Glomerular endothelial cell (primary cell): ENCODE data around the gene RAPGEF4. TPM values are rescaled to one million over a fixed set of nuclear protein-coding genes. Genes with fewer than 3 reads are reported as not detected.
"Not testable (repeated sequence)": the region's sequence is repeated elsewhere in the genome, so short reads cannot be mapped to it uniquely, and the experiment has no call there.

ENCODE experiments used
- DNase-seq: peaks from one replicate; pipeline ENCODE4 v3.0.0-alpha.2; 2011; ENCODE audit warnings: low read depth, low spot score; ENCODE audit errors: extremely low read depth
- total RNA-seq: library from RNA; depleted of rRNA; stranded (reverse); fragments of >200 nt; gene quantifications from 2 replicates; pipeline ENCODE4 v1.2.3, GENCODE V29; 2015

Gene RAPGEF4
- total RNA-seq, 1 donor from 2014 or later, result 5.1 TPM

DNA sequence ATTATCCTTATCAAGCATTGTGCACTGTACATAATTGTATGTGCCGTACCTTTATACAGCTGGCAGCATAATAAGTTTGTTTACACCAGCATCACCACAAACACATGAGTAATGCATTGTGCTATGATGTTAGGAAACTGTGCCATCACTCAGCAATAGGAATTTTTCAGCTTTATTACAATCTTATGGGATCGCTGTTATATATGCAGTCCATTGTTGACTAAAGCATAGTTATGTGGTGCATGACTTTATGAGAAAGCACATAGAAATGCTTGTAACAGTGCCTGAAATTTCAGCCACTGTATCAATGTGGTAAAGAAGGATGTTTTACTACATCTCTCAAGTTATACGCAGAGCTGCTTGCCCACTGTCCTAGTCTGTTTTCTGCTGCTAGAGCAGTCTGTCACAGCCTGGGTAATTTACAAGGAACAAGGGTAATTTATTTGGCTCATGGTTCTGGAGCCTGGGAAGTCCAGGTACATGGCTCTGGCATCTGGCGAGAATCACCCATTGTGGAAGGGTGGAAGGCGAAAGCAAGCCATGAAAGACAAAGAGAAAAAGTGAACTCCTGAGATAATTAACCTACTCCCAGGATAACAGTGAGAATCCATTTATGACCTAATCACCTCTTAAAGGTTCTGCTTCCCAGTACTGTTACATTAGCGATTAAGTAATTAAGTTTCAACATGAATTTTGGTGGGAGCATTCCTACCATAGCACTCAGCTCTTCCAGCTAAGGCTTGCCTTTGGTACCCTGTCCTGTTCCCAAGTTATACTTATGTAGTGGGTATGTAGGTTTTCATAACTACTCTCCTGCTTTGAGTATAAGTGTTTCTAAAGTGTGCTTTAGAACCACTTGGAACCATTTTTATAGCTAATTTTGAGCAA lies 344.6 kb downstream of the RAPGEF4 start:
- no peak for DNase-seq

DNA sequence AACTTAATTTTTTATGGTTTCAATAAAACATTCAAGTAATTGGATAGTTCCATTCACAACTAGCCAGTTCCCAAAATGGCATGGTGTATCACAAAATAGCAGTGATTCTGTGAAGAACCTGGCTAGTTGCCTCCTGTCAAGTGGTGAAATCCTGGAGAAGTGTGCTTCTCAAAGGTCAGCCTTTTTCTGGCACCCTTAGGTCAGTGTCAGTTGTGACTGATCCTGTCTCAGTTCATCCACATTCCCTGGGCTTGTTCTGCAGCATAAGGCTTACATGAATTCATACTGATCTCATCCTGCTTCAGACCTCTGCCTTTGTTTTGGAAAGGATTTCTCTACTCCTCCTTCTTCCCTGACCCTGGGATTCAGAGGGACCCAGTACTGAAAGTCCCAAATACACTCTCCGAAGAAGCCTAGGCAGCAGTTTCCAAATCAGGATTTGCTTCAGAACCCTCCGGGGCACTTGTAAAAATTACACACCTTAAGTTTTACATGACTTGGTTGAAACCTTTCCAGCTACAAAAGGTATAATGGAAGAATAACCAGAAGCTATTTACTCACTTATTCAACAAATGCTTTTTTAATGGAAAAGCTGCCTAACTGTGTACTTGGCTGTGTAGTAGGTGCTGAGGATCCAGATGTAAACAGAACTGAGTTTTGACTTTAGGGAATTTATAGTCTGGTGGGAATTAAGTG lies 351.0 kb downstream of the RAPGEF4 start:
- no peak for DNase-seq

DNA sequence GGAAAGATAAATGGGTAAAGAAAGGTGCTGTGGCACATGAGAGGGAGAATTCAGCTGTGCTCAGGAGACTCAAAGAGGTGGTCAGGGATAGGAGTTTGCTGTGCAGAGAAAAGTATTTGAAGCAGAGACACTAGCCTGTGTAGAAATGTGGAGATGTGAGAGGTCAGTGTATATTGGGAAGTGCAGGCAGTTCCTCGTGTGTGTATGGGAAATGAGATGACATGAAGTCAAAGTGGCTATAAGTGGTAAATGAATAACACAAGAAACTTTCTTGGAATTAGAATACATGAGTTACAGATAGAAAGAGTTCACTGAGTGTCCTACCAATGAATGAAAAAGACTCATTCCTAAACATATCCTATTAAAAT lies 351.6 kb downstream of the RAPGEF4 start:
- no peak for DNase-seq

DNA sequence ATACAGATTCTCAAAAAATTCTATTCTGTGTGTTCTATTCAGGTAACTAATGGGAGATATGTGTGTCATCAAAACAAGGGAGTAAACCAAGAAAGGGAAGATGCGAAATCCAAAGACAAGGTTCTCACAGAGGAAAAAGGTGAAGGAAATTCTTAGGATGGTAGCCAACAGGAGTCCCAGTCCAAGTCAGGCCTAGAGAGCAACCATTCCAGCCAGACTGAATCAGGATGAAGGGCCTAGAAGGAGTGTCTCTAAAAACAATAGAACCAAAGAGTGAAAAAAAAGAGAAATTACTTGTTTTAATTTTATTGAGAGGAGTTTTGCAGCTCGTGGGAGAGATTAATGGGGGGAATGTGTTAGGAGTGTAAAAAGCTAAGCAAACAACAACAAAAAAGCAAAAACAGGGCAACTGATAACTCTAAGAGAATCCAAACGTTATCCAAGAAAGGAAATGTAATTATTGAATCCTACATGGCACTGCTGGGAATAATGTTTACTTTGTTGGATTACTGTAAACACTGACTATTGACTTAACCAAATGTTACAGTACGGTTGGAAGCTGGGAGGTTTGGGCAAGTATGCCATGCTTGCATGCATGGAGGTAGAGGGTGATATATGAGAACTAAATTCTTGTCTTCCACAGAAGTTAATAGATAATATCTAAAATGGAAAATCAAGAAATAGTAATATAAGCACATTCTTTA lies 352.3 kb downstream of the RAPGEF4 start:
- DNase-seq, result no peak

DNA sequence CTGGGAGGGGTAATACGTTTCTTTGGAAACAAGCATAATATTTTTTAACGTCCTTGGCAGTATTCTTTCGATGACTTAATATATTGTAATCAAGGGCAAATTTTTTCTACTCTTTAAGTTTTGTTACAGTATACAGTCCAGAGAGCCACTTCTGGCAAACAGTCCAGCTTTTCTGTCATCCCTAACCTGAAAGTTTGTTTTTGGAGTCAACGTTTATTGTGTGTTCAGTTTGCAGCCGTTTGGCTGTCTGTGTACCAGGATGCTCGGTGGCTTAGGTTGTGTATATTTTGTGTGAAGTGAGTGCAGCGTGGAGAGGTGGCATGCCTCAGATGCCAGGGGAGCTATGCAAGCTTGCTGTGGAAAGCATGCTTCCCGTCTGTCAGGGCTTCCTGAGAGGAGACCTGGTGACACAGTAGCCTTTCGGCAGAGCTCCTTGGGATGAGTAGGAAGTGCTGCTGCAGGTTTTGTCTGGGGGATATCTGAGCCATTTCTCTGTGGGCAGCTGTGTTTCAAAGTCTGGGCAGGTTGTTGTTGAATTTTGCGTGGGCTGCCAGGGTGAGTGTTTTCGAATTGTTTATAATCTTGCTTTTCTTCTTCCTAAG lies 354.7 kb downstream of the RAPGEF4 start:
- DNase-seq, result no peak

DNA sequence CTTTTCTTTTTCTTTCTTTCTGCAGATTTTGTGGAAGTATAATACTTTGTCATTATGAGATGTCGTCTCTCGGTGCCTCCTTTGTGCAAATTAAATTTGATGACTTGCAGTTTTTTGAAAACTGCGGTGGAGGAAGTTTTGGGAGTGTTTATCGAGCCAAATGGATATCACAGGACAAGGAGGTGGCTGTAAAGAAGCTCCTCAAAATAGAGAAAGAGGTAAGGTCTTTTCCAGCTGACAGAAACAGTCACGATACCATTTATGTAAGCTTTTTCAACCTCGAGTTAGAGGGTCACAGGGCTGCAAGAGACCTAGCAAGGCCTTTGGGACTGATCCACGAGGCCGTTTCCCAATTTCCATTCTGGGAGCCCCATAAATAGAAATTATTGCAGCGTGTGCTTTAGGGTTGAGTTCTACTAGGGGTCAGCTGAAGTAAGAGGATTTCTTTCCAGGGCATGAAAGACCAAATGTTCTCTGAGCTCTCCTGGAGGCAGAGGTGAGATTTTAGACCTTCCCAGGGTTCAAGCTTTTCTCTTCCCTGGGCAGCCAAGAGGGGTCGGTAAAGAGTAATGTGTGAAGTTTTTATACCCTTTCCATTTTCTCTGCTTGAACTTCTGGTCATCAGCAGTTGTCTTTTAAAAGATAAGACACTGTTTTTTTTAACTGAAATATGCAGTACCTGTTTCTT lies 355.5 kb downstream of the RAPGEF4 start:
- DNase-seq, result no peak

DNA sequence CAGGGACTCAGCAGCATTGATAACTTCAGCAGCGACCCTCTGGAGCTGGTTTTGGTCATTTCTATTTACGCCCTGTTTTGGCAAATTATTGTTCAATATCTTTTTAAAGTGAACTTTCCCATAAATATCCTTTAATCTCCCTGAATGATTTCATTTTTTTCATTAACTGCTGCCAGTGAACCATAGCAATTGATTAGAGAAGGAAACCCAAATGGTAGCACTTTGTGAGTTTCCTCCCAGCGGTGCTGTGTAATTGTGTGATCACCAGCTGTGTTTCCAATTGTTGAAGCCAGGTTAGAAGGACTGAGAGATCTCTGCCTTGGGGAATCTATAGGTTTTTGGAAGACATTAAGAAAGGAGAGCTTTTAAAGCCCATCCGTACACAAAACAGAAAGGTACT lies 356.3 kb downstream of the RAPGEF4 start:
- DNase-seq, result no peak

DNA sequence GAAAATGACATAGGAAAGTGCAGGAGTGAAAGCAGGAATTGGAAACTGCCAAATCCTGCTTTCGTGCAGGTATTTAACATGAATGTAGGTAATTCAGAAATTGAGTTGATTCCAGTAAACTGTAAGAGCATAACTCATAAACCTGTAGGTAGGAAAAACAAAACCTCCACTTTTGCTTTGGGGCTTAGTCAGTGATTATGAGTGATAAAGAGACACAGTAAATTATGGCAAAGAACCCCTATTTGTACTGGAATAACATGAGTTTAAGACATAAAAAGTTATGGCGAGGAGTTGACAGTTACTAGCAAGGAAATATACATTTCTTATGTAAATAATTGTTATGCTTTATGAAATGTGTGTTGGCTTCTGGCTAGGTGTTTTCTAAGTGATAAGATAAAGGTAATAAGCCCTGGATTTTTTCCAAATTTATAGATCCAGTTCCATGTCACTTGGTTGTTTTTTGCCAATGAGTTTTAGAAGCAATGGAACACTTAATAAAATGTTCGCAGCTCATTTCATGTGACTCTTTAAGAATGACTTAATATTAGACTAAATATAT lies 357.3 kb downstream of the RAPGEF4 start:
- DNase-seq, result no peak

DNA sequence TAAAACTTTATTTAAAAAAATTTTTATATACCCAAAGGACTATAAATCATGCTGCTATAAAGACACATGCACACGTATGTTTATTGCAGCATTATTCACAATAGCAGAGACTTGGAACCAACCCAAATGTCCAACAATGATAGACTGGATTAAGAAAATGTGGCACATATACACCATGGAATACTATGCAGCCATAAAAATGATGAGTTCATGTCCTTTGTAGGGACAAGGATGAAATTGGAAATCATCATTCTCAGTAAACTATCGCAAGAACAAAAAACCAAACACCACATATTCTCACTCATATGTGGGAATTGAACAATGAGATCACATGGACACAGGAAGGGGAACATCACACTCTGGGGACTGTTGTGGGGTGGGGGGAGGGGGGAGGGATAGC lies 358.0 kb downstream of the RAPGEF4 start:
- DNase-seq, result not testable (repeated sequence)

DNA sequence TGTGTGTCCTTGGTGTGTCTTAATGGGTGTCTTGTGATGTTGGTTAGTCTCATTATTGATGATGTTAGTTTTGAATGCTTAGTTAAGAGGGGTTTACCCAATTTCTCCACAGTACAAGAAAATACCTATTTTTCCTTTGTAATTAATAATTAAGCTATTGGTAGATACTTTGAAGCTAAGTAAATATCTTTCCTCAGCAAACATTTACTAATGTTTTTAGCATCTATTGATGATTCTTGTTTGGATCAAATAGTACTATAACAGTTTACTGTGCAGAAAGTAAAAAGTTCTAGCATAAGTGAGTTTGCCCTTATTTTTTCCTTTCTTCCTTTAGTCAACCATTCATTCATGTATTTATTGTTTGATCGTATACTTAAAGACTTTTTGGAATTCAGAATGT lies 359.1 kb downstream of the RAPGEF4 start:
- DNase-seq, result no peak

DNA sequence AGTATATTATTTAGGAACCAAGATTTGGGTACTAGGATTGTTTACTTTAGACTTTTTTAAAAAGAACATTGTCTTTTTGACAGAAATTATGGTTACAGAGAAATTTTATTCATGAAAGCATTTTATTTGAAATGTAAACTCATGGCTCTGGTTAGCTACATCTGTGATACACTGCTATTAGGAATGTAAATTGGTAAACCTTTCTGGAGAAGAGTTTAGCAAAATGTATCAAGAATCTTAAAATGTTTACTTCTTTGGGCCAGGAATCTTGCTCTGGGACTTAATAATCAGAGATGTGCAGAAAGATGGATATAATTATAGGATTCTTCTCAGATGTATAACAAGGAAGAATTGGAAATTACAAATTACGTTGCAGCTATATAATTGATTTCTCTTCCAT lies 359.7 kb downstream of the RAPGEF4 start:
- DNase-seq, result no peak

DNA sequence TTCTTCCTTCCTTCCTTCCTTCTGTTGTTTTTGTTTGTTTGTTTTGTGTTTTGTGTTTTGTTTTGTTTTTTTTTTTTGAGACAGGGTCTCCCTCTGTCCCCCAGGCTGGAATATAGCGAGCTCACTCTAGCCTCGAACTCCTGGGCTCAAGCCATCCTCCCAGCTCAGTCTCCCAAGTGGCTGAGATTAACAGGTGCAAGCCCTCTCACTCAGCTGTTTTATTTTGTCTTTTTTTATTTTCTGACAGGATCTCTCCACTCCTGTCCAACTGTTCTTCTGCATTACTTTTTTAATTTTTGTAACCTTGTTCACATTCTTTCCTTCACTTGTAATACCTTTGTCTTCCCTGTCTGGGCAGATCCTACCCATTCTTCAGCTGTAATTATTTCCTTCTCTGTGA lies 363.6 kb downstream of the RAPGEF4 start:
- no peak for DNase-seq

DNA sequence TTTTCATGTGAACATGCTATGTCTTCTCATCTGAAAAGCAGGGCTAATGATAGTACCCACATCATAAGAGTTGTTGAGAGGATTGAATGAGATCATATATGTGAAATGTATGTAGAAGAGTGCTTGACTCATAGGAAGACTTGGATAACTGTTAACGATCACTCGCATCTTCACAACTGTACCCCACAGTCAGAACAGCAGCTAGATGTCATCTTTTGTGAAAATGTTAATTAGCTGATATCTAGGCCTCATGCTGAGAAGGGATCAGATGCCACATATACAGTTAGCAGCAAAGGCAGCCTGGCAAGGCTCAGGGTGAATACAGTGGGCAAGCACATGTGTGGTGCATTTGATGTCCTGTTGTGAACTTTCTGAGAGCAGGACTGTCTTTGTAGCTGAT lies 364.2 kb downstream of the RAPGEF4 start:
- no peak for DNase-seq

DNA sequence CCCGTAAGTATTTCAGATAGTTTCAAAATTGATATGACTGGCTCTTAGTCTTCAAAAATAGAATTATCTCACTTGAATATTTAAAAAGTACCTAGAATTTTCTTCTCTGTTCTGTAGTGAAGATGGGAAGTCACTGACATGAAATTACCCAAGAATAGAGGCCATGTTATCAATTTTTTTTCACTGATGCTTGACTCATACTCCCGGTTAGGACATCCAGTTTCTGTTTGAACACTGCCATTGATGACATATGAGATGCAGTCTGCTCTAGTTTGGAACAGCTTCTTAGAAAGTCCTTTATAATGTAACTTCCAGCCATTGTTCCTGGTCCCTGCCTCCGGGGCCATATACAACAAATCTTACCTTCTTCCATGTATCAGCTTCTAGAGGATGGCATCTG lies 366.0 kb downstream of the RAPGEF4 start:
- no peak for DNase-seq

Other genes starting within 250 kb of the RAPGEF4 start
- gene PDK1, start 179.8 kb upstream of the RAPGEF4 start, total RNA-seq, result 6.4 and 10.0 TPM in 2 replicates